K562 (cell line): ENCODE measurements around the gene PTPRR. TPM values are rescaled to one million over a fixed set of nuclear protein-coding genes. Genes with fewer than 3 reads are reported as not detected.
A peak's percentile ranks its signal among the peaks of the same experiment; 100 is the strongest.

Source experiments
- ATAC-seq: fragments of 200-7000 bp; cut with Tn5 transposase; 3 replicates; pipeline ENCODE4 v1.9.1; 2020; ENCODE audit warnings: moderate library complexity
- BruUV-seq: library from RNA; stranded (reverse); fragments of 400-500 nt; replicated peaks from 2 replicates; lab custom pipeline; 2021; lab: Mats Ljungman, UMichigan
- CTCF ChIA-PET: fragments of 300-600 bp; formaldehyde crosslinking; extraction: SDS; loops from one replicate; lab custom pipeline; 2021; ENCODE audit warnings: low intra/inter-chr PET ratio; lab: Yijun Ruan, JAX
- POLR2A ChIA-PET: fragments of 300-600, 350-650 bp; sonication (Branson Sonifier 250); formaldehyde crosslinking; extraction: SDS; loops from one replicate; lab custom pipeline; 2021; ENCODE audit warnings: antibody characterized with exemption, inconsistent platforms; lab: Yijun Ruan, JAX
- DNase-seq, 4 experiments: peaks; one replicate each; pipeline versions ENCODE4 v3.0.0 to v3.0.0-alpha.2; 2011 to 2018; ENCODE audit warnings: low spot score in 3 of 4, mixed read lengths in 3 of 4; ENCODE audit errors: extremely low read depth in 1 of 4
- FAIRE-seq: peaks from 2 replicates; lab custom pipeline; 2011; peaks lifted over from hg19 to GRCh38; lab: Jason Lieb, UNC
- H2AFZ ChIP-seq: 2 replicates; pipeline ENCODE4 v1.6.0; 2011; ENCODE audit warnings: low read depth, low read length, control low read depth, inconsistent platforms
- H3K27ac ChIP-seq: fragments of 200-600 bp; 3 replicates; pipeline ENCODE4 v1.8.0; 2011; ENCODE audit warnings: low read depth, mild to moderate bottlenecking, control low read depth, inconsistent platforms, low read length, moderate library complexity, mixed read lengths; ENCODE audit errors: extremely low read depth
- H3K27me3 ChIP-seq, 2 experiments: fragments of 300-600 bp in 1 of 2; 2 replicates in 1 of 2; 3 replicates in 1 of 2; pipeline versions ENCODE4 v1.6.0 to v1.8.0; 2011; ENCODE audit warnings: inconsistent platforms in 2 of 2, low read length in 2 of 2, mild to moderate bottlenecking in 1 of 2, mixed read lengths in 1 of 2, moderate library complexity in 1 of 2; ENCODE audit not compliant: control insufficient read depth in 2 of 2, insufficient read depth in 2 of 2
- H3K36me3 ChIP-seq: fragments of 300-600 bp; 3 replicates; pipeline ENCODE4 v1.8.0; 2011; ENCODE audit warnings: mild to moderate bottlenecking, low read length, inconsistent platforms; ENCODE audit not compliant: control insufficient read depth, insufficient read depth
- H3K4me1 ChIP-seq, 2 experiments: fragments of 200-600 bp in 1 of 2; replicated peaks in 1 of 2; 2 replicates in 1 of 2; 3 replicates in 1 of 2; pipeline versions ENCODE4 v1.5.1 to v1.8.0; 2011; ENCODE audit warnings: inconsistent platforms in 2 of 2, low read length in 2 of 2, mild to moderate bottlenecking in 1 of 2, mixed read lengths in 1 of 2, moderate library complexity in 1 of 2; ENCODE audit not compliant: control insufficient read depth in 2 of 2, insufficient read depth in 2 of 2
- H3K4me2 ChIP-seq: 2 replicates; pipeline ENCODE4 v1.6.1; 2011; ENCODE audit warnings: low read length, control low read depth, inconsistent platforms, mixed read lengths; ENCODE audit not compliant: insufficient read depth
- H3K4me3 ChIP-seq: fragments of 200-600 bp; sonication (generic), shearing (Covaris generic); 2 replicates; pipeline ENCODE4 v1.5.1; 2016; ENCODE audit warnings: control low read depth, inconsistent platforms
- H3K79me2 ChIP-seq: fragments of 200-600 bp; 3 replicates; pipeline ENCODE4 v1.8.0; 2011; ENCODE audit warnings: low read length, inconsistent platforms; ENCODE audit not compliant: control insufficient read depth, insufficient read depth
- H3K9ac ChIP-seq, 2 experiments: 2 replicates each; pipeline versions ENCODE4 v1.6.0 to v1.6.1; 2011; ENCODE audit warnings: low read depth in 2 of 2, low read length in 2 of 2, control low read depth in 1 of 2, inconsistent platforms in 1 of 2, mild to moderate bottlenecking in 1 of 2, mixed read lengths in 1 of 2; ENCODE audit not compliant: insufficient read depth in 1 of 2
- H3K9me1 ChIP-seq: one replicate; pipeline ENCODE4 v1.6.0; 2011; ENCODE audit warnings: inconsistent platforms, mild to moderate bottlenecking, low read length, moderate library complexity; ENCODE audit not compliant: control insufficient read depth, insufficient read depth
- H3K9me3 ChIP-seq: replicated peaks from 2 replicates; pipeline ENCODE4 v1.5.1; 2011; ENCODE audit warnings: low read depth, low read length, inconsistent platforms; ENCODE audit not compliant: control insufficient read depth, insufficient read depth
- H4K20me1 ChIP-seq: replicated peaks from 2 replicates; pipeline ENCODE4 v1.6.1; 2011; ENCODE audit warnings: low read length, inconsistent platforms, mixed read lengths; ENCODE audit not compliant: control insufficient read depth, insufficient read depth
- RAD21 ChIP-seq, 2 experiments: fragments of 250-450 bp in 1 of 2; fragments of 450-650 bp in 1 of 2; sonication (Bioruptor Pico) in 1 of 2; formaldehyde crosslinking in 1 of 2; IDR thresholded peaks in 1 of 2; conservative IDR thresholded peaks in 1 of 2; 2 replicates each; pipeline versions ENCODE4 v1.4.0 to v1.8.0; 2020 to 2022; ENCODE audit warnings: mild to moderate bottlenecking in 2 of 2, moderate library complexity in 1 of 2
- TCF7L2 ChIP-seq: fragments of 150-350 bp; IDR thresholded peaks from 2 replicates; pipeline ENCODE4 v1.6.1; 2016; ENCODE audit warnings: low read depth, mild to moderate bottlenecking, low read length, moderate library complexity
- ZNF311 ChIP-seq: fragments of 250-450 bp; sonication (Bioruptor Pico); IDR thresholded peaks from 2 replicates; pipeline ENCODE4 v1.4.0; 2020; ENCODE audit warnings: mild to moderate bottlenecking, moderate library complexity
- WGBS: fragments of 100-300 bp; shearing (Covaris generic); methylation state at CpG from one replicate; pipeline ENCODE4 v1.1.6; 2016; ENCODE audit warnings: low coverage, mixed read lengths; ENCODE audit not compliant: insufficient coverage; ENCODE audit errors: missing lambda C conversion rate; 5-methylcytosine and 5-hydroxymethylcytosine counted together
- in situ Hi-C: fragments of 300-500 bp; cut with MboI; formaldehyde crosslinking; loops from 4 replicates; pipeline ENCODE4 v1.15.0; 2018; ENCODE audit warnings: inconsistent platforms, mixed read lengths
- intact Hi-C: fragments of 100-400 bp; cut with micrococcal nuclease; formaldehyde crosslinking; loops from 2 replicates; pipeline ENCODE4 v1.14.2; 2022
- polyA plus RNA-seq, 8 experiments: library from polyadenylated mRNA; depleted of rRNA in 4 of 8; stranded (reverse) in 5 of 8; unstranded in 3 of 8; fragments of >200 nt; fragmentation: Nextera tagmentation in 2 of 8; fragmentation: Illumina TruSeq in 1 of 8; extraction: Ambion mirVana in 2 of 8; extraction: Trizol in 1 of 8; gene quantifications; 2 replicates each; pipeline versions ENCODE4 v1.2.1 to v1.2.3, GENCODE V29; 2011 to 2014; ENCODE audit warnings: inconsistent platforms in 1 of 8, missing spikeins in 1 of 8
- total RNA-seq, 7 experiments: library from RNA; depleted of rRNA in 6 of 7; stranded (reverse); fragments of >200 nt in 6 of 7; fragmentation: Illumina TruSeq in 2 of 7; extraction: Trizol in 2 of 7; gene quantifications; 2 replicates each; pipeline versions ENCODE4 v1.2.1 to v1.2.3, GENCODE V29; 2011 to 2021; ENCODE audit warnings: low replicate concordance in 1 of 7
- TF ChIP-seq, protein P1 (sequence below), 3 experiments: IDR thresholded peaks in 2 of 3; conservative IDR thresholded peaks in 1 of 3; 2 replicates each; pipeline ENCODE4 v1.5.1; 2011 to 2012; ENCODE audit warnings: low read length in 3 of 3, mild to moderate bottlenecking in 3 of 3, control low read depth in 2 of 3, improper control_type of control experiment in 1 of 3, inconsistent platforms in 1 of 3, low read depth in 1 of 3, mixed read lengths in 1 of 3, moderate library complexity in 1 of 3; ENCODE audit not compliant: insufficient read depth in 2 of 3

The PTPRR gene
- total and polyA plus RNA-seq, 9 of the 15 experiments (the other 6 are each of a cell fraction or from before 2014, with no cell fraction given): 6.6 to 41.7 (median 12.3) TPM

DNA sequence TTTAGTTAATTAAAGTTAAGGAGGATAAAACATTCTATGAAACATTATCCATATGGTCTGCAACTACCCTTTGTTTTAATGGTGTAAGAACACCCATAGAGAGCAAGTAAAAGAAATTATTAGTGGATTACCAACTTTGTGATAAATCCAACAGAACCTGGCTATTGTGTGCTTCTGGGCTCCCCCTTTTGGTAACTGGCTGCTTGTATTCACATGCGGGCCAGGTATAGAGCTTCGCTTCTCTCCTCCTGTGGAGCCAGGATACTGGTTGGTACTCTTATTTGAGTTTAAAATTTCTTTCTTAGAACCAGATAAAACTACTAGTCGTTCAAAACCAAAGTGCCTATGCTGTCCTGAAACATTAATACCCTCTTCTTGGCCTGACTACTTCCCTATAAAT, 81.0 kb downstream of the PTPRR start:
- Histone ChIP-seq H3K4me3 (no peak overlapping the region), H3K4me1 (no peaks in the 10 kb centered on the region), H3K27me3 (no peaks in the 10 kb centered on the region), H3K79me2 (no peaks in the 10 kb centered on the region), H3K4me2 (no peak overlapping the region), H3K9ac (no peak overlapping the region), H3K36me3 (no peaks in the 10 kb centered on the region), H4K20me1 (no peaks in the 10 kb centered on the region), H2AFZ (no peak overlapping the region), H3K27ac (no peak overlapping the region), H3K9me1 (no peaks in the 10 kb centered on the region), H3K9me3 (no peaks in the 10 kb centered on the region)
- in situ Hi-C loops: no loop called here
- FAIRE-seq (no peak), ATAC-seq (0 out of 3 replicates have a peak, but pooled peaks have one; percentile 42), DNase-seq (no peak)
- ChIA-PET CTCF (no interaction called here), POLR2A (interaction anchor here (0.7 kb wide), 1 partner anchor 93 kb away, joined by 3 read pairs; no protein-coding TSS in a partner anchor)
- no TSS peak for BruUV-seq
- intact Hi-C loops: loop anchor here (10.0 kb wide), 1 partner anchor 245 kb away; no protein-coding TSS in a partner anchor
- WGBS: 3% methylated on average over 3 of the region's 3 CpGs
- no peak for TF ChIP-seq ZNF311 (CRISPR knock-in tag)
- TF ChIP-seq, protein P1, sequence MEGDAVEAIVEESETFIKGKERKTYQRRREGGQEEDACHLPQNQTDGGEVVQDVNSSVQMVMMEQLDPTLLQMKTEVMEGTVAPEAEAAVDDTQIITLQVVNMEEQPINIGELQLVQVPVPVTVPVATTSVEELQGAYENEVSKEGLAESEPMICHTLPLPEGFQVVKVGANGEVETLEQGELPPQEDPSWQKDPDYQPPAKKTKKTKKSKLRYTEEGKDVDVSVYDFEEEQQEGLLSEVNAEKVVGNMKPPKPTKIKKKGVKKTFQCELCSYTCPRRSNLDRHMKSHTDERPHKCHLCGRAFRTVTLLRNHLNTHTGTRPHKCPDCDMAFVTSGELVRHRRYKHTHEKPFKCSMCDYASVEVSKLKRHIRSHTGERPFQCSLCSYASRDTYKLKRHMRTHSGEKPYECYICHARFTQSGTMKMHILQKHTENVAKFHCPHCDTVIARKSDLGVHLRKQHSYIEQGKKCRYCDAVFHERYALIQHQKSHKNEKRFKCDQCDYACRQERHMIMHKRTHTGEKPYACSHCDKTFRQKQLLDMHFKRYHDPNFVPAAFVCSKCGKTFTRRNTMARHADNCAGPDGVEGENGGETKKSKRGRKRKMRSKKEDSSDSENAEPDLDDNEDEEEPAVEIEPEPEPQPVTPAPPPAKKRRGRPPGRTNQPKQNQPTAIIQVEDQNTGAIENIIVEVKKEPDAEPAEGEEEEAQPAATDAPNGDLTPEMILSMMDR (IDR thresholded peaks at IDR 0.05 in 2 of 3, conservative IDR thresholded peaks at IDR 0.05 in 1 of 3; ENCODE audit: insufficient read depth in 2 of 3, low read depth in 1 of 3, low read length in 3 of 3): peak in 1 of 3 experiments; percentile 34; a peak in 2 of 6 replicates
- TF ChIP-seq RAD21 (CRISPR knock-in tag; conservative IDR thresholded peaks at IDR 0.05 in 1 of 2, IDR thresholded peaks at IDR 0.05 in 1 of 2): 0 out of 4 replicates have a peak, but pooled peaks of 1 of the 2 experiments have one; percentile 9
- TF ChIP-seq TCF7L2: no peak
